Colonic mucosa (tissue), 4 donors: ENCODE results near the gene VAT1L. TPM values are rescaled to one million over a fixed set of nuclear protein-coding genes. Genes with fewer than 3 reads are reported as not detected.

ENCODE experiments used
- DNase-seq: peaks from one replicate; pipeline ENCODE4 v3.0.0-alpha.2; 2020
- H3K27ac ChIP-seq: fragments of 200-600 bp; one replicate; pipeline ENCODE4 v1.8.0; 2021
- H3K27me3 ChIP-seq: fragments of 200-600 bp; one replicate; pipeline ENCODE4 v1.8.0; 2021
- H3K36me3 ChIP-seq: fragments of 200-600 bp; one replicate; pipeline ENCODE4 v1.8.0; 2021
- H3K4me1 ChIP-seq: fragments of 200-600 bp; one replicate; pipeline ENCODE4 v1.8.0; 2021; ENCODE audit warnings: mild to moderate bottlenecking
- H3K4me3 ChIP-seq: fragments of 200-600 bp; one replicate; pipeline ENCODE4 v1.8.0; 2021
- H3K9ac ChIP-seq, 2 donors: one replicate each; pipeline ENCODE4 v1.7.0; 2013; ENCODE audit warnings: control low read depth in 2 of 2, low read depth in 2 of 2, low read length in 2 of 2
- H3K9me3 ChIP-seq: fragments of 200-600 bp; one replicate; pipeline ENCODE4 v1.8.0; 2021
- intact Hi-C: fragments of 100-400 bp; cut with DNase I; formaldehyde crosslinking; loops from one replicate; pipeline ENCODE4 v1.14.1; 2022
- total RNA-seq, 2 donors: library from RNA; stranded (reverse); fragmentation: NEBNext Ultra II Directional in 1 of 2; extraction: Animal tissue kit (Norgen Biotek cat#: 25700) in 1 of 2; gene quantifications; one replicate each; pipeline ENCODE4 v1.2.1, GENCODE V29; 2021
- TF ChIP-seq, protein P1 (sequence below): fragments of 200-600 bp; IDR thresholded peaks from one replicate; pipeline ENCODE4 v1.8.0; 2022; ENCODE audit warnings: antibody characterized with exemption, mild to moderate bottlenecking
- donor health status: healthy.
- donor health status: DM: no; HTN: no; CAD: no.
- donor health status: DM: no; HTN: no; CAD: no.

The VAT1L gene
- total RNA-seq, 2 donors from 2014 or later = 1.4 to 3.3 TPM

DNA sequence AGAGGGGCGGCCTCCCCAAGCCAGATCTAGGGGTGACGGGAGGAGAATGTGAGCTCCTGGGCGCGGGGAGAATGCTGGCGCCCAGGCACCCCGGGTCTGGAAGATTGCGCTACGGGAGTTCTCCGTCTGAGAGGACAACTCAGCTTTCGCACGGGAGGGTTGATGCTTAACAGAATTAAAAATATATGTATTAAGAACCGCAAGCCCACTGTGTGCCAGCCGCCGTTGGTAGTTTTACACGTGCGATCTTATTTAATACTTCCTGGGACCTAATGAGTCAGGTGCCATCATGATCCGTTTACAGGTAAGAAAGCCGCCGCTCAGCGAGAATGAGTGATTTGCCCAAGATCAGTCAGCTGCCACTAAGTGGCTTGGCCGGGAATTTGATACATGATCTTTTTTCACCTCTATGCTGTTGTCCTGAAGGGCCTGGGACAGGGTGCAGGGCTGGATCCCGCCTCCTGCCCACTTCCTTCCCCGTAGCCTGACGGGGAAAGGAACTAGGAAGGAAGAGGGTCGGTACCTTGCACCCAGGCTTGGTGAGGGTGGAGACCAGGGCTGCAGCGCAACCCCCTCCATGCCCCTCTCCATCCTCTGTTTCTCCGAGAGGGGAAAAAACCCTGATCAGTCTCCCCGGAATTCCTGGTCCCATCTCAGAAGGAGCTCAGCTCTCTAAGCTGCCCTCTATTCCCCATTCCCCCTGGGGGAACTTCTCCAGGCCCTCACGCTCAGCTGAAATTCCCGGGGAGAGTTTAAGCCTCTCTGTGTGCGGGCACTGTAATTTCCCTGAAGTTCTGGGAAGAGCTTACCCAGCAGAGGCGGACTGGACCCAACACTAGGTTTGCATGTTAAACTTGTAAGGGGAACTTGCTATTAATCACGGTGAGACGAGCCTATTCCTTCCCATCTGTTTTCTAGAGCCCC, 983 bp downstream of the VAT1L start:
- TF ChIP-seq, protein P1, sequence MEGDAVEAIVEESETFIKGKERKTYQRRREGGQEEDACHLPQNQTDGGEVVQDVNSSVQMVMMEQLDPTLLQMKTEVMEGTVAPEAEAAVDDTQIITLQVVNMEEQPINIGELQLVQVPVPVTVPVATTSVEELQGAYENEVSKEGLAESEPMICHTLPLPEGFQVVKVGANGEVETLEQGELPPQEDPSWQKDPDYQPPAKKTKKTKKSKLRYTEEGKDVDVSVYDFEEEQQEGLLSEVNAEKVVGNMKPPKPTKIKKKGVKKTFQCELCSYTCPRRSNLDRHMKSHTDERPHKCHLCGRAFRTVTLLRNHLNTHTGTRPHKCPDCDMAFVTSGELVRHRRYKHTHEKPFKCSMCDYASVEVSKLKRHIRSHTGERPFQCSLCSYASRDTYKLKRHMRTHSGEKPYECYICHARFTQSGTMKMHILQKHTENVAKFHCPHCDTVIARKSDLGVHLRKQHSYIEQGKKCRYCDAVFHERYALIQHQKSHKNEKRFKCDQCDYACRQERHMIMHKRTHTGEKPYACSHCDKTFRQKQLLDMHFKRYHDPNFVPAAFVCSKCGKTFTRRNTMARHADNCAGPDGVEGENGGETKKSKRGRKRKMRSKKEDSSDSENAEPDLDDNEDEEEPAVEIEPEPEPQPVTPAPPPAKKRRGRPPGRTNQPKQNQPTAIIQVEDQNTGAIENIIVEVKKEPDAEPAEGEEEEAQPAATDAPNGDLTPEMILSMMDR = no peak
- H3K27ac ChIP-seq = no peak overlapping the region
- peak overlapping the region; percentile 30 for H3K4me3 ChIP-seq
- no peaks in the 10 kb centered on the region for H3K9me3 ChIP-seq
- no peak for DNase-seq
- no peaks in the 10 kb centered on the region for H3K4me1 ChIP-seq
- intact Hi-C loops = loop anchor here (5.0 kb wide), 2 partner anchors 112 to 183 kb away; no protein-coding TSS in a partner anchor
- no peak overlapping the region for H3K9ac ChIP-seq
- H3K36me3 ChIP-seq = no peaks in the 10 kb centered on the region
- peaks cover 32% of the 10 kb centered on the region for H3K27me3 ChIP-seq

DNA sequence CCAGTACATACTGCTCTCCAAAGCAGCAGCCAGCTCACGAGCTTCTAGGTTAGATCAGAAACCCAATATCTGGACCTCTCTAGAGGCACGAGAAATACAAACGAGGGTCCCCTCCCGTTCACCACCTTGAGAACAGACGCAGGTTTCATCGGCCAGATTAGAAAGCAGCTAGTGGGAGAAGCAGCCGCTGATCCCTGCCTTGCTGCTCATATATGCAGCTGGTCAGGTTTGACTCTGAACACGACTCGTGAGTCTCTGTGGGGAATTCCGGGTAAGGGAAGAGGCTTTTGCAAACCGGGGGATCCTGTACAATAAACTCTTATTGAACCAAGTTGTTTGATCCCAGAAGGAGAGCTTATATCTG, 1.6 kb downstream of the VAT1L start:
- TF ChIP-seq, protein P1 = no peak
- H3K4me3 ChIP-seq = no peak overlapping the region
- no peaks in the 10 kb centered on the region for H3K4me1 ChIP-seq
- H3K9me3 ChIP-seq = no peaks in the 10 kb centered on the region
- intact Hi-C loops = no loop called here
- no peak overlapping the region for H3K9ac ChIP-seq
- no peaks in the 10 kb centered on the region for H3K36me3 ChIP-seq
- no peak for DNase-seq
- H3K27ac ChIP-seq = no peak overlapping the region
- H3K27me3 ChIP-seq = peaks cover 32% of the 10 kb centered on the region

DNA sequence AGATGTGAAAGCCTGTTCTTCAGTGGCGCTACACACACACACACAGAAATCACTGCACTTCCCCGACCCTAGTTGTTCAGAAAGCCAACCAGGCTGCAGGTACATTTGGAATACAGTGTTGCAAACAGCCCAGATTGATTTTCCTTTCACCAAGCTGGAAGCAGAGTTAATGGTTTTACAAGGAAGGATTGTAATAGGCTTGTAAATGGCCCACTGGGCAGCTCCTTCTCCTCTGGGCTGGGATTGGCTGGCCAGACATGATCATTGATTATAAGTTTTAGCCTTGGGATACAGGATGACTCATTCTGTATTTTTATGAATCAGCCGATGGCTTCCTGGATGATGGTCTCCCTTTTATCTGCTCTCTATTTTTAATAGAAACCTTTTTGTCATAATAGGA, 2.5 kb downstream of the VAT1L start:
- Histone ChIP-seq H3K4me3 (no peak overlapping the region), H3K36me3 (no peaks in the 10 kb centered on the region), H3K9me3 (no peaks in the 10 kb centered on the region), H3K9ac (no peak overlapping the region), H3K27me3 (peaks cover 32% of the 10 kb centered on the region), H3K27ac (no peak overlapping the region), H3K4me1 (no peaks in the 10 kb centered on the region)
- intact Hi-C loops = no loop called here
- TF ChIP-seq, protein P1 = no peak
- no peak for DNase-seq

DNA sequence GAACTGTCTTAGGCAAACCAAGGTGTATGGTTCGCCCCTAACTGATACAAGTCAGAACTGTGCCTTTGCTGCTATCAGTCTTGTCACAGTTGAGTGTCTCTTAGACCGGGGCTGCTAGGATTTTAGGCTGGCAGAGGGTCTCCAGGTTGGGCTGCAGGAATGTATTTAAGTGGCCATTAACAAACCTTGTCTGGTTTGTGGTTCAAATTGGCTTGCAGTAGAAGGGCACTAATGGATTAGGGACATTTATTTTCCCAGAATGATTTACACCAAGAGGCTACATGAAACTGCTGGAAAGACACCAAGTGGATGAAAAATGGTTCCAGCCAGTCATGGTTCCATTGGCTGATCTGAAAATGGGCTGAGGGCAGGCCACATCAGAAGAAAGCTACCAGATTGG, 5.1 kb downstream of the VAT1L start:
- Histone ChIP-seq H3K27me3 (peaks cover 25% of the 10 kb centered on the region), H3K4me3 (no peak overlapping the region), H3K9ac (no peak overlapping the region), H3K9me3 (no peaks in the 10 kb centered on the region), H3K27ac (no peak overlapping the region), H3K4me1 (no peaks in the 10 kb centered on the region), H3K36me3 (no peaks in the 10 kb centered on the region)
- DNase-seq = no peak
- intact Hi-C loops = no loop called here
- TF ChIP-seq, protein P1 = no peak

DNA sequence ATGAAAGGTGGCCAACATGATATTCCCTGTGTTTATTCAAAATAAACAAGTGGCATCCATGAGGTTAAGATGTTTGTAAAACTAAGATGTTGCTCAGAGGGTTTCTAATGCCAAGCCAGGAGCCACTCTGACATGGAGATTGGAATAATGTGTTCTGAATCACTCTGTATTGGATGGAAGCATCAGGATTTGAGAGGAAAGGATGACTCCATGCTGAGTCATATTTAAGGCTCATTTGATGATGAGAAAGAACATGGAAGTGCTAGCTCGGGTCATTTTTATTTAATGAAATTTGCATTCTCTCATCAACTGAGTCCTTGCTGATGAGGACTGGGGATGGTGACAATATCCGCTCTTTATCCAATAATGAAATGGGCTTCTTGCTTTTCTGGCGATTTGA, 6.2 kb downstream of the VAT1L start:
- H3K27ac ChIP-seq = no peak overlapping the region
- no peak overlapping the region for H3K4me3 ChIP-seq
- TF ChIP-seq, protein P1 = no peak
- intact Hi-C loops = no loop called here
- H3K9ac ChIP-seq = no peak overlapping the region
- no peaks in the 10 kb centered on the region for H3K4me1 ChIP-seq
- no peaks in the 10 kb centered on the region for H3K9me3 ChIP-seq
- H3K36me3 ChIP-seq = no peaks in the 10 kb centered on the region
- no peak for DNase-seq
- H3K27me3 ChIP-seq = peaks cover 13% of the 10 kb centered on the region
